Lower leg skin (tissue), 3 donors: ENCODE results near the gene ROPN1B.
"Not testable (repeated sequence)": the region's sequence is repeated elsewhere in the genome, so short reads cannot be mapped to it uniquely, and the experiment has no call there.

ENCODE experiments used
- CTCF ChIP-seq, 3 donors: fragments of 450-650 bp; IDR thresholded peaks; one replicate each; pipeline ENCODE4 v1.5.1; 2016; ENCODE audit warnings: antibody characterized with exemption in 3 of 3, mild to moderate bottlenecking in 3 of 3, moderate library complexity in 2 of 3
- POLR2A ChIP-seq, 2 donors: fragments of 450-650 bp; IDR thresholded peaks; one replicate each; pipeline ENCODE4 v1.6.1; 2016 to 2017; ENCODE audit warnings: antibody characterized with exemption in 2 of 2, mild to moderate bottlenecking in 1 of 2, moderate library complexity in 1 of 2

GRCh38 chr3:125977104-125977503 is 8.1 kb downstream of the ROPN1B start:
- not testable (repeated sequence) for TF ChIP-seq POLR2A, CTCF (IDR thresholded peaks at IDR 0.05)
